GM18951 (cell line): ENCODE data around the gene EIPR1.

Experiments used
- POLR2A ChIP-seq: IDR thresholded peaks from 4 replicates; pipeline ENCODE4 v1.6.1; 2011; ENCODE audit warnings: mild to moderate bottlenecking; ENCODE audit not compliant: insufficient read length, insufficient read depth; ENCODE audit errors: extremely low read depth
- in situ Hi-C: fragments of 300-500 bp; cut with MboI; formaldehyde crosslinking; loops from one replicate; pipeline ENCODE4 v1.12.0; 2022; ENCODE audit warnings: low sequenced_read_pairs, mixed read lengths, inconsistent platforms; ENCODE audit not compliant: unreplicated experiment

EIPR1 gene

DNA sequence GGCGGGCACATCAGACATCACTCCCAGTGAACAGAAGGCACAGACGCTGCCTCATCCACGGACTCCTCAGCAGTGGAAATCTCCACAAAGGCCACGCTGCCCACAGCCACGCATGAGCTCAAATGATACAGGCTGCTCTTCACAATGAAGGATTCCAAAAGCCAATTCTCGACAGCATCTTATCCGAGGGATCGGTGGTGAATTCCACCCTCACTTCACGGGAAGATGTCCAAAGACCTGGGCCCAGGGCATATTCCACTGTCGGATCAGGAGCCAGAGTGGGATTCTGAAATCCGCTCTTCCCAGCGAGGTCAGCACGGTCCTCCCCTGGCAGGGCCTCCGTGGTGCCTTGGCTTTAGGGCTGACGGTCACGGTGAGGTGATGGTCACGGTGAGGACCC, 55.8 kb downstream of the EIPR1 start:
- in situ Hi-C loops = no loop called here
- TF ChIP-seq POLR2A = no peak

DNA sequence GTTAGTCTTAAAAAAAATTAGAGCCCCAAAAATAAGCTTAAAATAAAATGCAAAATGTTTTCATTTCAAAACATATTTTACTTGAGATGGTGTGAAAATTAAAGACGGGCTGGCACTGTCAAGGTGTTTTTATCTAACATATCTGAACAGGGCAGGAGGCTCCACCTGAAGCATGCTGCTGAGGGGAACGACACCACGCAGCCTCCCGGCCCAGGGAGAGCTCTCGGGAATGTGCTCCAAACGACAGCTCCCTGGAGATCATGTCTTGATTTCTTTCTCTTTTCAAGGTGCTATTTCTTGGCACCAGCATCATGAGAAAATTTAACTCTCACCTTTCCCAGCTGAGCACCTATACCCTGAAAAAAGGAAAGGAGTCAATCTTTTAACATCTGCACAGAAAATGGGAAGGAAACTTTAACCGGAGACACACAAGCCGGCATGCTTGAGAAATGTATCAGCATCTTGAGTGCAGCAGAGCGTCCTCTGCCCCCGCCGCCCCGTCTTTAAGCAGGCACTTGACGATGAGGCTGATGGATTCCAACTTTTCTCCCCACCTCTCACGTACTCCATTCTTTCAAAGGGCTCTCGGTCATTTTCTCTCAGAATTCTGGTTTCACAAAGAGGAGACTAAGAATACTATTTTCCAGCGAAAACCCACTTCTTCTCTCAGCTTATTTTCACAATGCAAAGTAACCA, 56.6 kb downstream of the EIPR1 start:
- in situ Hi-C loops = no loop called here
- TF ChIP-seq POLR2A = no peak

DNA sequence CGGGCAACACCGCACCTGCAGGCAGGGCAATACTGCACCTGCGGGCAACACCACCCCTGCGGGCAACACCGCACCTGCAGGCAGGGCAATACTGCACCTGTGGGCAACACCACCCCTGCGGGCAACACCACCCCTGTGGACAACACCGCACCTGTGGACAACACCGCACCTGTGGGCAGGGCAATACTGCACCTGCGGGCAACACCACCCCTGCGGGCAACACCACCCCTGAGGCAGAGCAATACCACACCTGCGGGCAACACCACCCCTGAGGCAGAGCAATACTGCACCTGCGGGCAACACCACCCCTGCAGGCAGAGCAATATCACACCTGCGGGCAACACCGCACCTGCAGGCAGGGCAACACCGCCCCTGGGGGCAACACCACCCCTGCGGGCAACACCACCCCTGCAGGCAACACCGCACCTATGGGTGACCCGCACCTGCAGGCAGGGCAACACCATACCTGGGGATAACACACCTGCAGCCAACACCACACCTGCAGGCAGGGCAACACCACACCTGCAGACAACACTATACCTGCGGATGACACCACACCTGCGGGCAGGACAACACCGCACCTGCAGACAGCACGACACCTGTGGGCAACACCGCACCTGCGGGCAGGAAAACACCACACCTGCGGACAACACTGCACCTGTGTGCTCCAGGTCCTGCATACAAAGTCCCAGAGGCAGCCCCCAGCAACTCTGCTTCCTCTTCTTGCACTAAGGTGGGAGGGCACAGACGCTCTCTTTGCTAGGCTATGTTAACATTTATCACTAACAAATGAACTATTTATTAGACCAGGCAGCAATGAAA, 57.7 kb downstream of the EIPR1 start:
- in situ Hi-C loops = no loop called here
- TF ChIP-seq POLR2A = no peak

DNA sequence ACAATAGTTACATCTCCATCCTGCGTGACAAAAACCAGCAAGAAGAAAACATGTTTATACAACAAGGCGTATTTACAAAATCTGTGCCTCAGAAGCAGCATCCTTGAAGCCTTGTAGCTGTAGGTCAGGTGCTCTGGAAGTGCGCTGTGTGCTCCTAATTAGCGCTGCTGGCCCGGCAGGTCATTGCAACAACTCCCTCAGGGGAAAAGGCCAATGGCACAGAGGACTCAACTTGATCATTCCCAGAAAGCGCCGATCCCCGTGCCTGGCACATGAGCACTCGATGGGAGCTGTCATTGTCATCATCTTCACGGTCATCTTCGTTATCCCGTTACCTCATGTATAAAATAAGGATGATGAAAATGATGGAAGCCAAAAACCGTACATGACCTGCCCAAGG, 58.5 kb downstream of the EIPR1 start:
- in situ Hi-C loops = no loop called here
- no peak for TF ChIP-seq POLR2A

DNA sequence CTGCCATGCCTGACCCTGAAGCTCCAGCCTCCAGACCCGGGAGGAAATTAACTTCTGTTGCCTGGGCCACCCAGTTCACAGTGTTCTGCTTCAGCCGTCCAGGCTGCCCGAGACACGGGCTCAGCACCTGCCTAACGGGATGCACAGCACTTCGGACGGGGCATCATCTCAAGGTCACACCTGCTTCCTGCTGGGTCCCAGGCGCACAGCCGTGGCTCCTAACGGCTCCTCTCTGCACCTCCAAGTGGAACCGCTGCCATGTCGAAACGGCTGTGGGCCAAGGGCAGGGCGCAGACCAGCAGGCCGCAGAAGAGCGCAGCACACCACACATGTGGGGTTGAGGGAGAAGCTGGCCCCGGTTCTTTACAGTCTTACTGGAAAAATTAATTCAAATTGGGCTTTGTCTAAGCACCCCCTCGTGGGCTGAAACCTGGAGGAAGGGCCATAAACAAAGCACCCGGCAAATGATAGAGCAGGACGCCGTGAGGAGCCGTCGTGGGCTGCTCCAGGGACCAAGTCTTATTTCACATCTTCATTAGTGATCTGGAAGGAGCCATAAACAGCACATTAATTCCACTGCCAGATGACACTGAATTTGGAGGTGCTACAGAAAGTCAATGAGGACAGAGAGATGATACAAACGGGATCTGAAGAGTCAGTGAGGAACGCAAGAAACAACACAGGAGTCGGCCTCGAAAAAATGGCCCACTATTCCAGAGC, 59.6 kb downstream of the EIPR1 start:
- in situ Hi-C loops = no loop called here
- no peak for TF ChIP-seq POLR2A

DNA sequence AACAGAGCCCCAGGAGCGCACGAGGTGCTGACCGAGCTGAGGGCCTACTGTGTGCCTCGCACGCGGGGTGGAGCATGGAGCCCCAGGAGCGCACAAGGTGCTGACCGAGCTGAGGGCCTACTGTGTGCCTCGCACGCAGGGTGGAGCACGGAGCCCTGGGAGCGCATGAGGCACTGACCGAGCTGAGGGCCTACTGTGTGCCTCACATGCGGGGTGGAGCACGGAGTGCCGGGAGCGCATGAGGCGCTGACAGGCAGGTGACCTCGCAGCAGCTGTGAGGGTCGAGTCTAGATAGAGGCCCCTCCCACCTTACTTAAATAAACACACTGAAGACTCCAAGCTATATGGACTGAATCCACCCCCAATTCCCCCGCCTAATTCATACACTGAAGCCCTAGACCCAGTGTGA, 60.3 kb downstream of the EIPR1 start:
- no peak for TF ChIP-seq POLR2A
- in situ Hi-C loops = no loop called here

DNA sequence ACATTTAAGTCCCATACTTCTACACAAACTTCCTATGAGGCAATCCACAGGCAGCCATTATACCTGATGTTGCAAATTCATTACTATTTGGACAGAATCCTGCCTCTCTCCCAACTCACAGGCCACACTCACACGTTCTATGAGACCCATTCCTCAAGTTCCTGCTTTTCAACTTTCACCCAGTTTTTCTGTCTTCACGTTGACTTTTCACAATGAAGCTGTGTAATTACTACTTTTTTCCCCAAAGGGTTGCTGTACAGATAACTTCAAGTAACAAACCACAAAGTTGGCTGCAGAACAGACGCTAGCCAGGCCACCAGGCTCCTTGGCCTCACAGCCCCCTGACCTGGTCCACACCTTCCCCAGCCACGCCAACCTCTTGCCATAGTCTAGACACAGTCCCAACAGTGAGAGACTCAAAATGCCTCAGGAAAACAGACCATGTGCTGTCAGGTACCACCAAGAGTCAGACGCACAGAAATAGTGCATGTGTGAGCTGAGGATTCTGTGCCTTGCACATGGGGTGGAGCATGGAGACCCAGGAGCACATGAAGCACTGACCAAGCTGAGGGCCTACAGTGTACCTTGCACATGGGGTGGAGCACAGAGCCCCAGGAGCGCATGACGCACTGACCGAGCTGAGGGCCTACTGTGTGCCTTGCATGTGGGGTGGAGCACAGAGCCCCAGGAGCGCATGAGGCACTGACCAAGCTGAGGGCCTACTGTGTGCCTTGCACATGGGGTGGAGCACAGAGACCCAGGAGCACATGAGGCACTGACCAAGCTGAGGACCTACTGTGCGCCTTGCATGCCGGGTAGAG, 61.0 kb downstream of the EIPR1 start:
- no peak for TF ChIP-seq POLR2A
- in situ Hi-C loops = no loop called here

DNA sequence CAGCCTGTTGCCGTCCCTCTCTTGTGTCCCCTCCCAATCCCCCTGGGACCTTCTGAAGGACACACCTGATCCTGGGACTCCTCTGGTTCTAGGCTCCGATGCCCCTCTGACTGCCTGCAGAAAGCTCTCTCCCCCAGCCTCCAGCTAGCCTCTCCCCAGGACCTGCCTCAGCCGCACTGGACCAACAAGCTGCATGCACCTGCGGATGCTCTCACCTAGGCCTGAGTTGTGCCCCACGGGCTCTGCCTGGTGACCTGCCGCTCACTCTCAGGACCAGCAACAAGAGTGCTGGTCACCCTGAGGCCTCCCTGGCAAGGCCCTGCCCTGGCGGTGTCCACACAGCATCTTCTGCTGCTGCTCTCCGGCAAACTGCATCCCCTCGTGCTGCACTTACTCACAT, 63.0 kb downstream of the EIPR1 start:
- in situ Hi-C loops = no loop called here
- no peak for TF ChIP-seq POLR2A

DNA sequence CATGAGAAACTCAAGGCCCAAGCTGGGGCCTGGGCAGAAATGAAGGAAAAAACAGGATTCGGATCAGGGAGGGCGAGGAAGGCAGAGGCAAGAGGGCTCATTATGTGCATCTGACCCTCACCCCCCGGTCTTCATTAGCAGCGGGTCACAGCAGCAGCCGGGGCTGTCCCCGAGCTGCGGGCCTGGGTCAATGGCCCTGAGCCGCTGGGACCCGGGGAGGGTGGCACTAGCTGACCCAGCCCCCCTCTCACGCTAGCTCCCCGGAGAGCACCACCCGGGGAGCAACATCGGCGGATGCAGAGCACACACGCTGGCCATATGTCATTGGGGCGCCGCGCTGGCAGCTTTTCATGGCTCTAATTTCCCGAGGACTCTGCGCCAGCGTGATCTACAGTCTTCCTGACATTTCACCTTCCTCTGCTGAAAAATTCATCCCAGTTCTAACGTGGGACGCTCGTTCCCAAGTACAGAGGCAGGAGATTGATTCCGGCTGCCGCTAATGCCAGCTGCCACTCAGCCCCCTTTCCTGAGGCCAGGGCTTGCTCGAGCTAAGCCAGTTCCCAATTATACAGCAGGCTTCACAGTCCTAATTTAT, 63.7 kb downstream of the EIPR1 start:
- in situ Hi-C loops = no loop called here
- no peak for TF ChIP-seq POLR2A

DNA sequence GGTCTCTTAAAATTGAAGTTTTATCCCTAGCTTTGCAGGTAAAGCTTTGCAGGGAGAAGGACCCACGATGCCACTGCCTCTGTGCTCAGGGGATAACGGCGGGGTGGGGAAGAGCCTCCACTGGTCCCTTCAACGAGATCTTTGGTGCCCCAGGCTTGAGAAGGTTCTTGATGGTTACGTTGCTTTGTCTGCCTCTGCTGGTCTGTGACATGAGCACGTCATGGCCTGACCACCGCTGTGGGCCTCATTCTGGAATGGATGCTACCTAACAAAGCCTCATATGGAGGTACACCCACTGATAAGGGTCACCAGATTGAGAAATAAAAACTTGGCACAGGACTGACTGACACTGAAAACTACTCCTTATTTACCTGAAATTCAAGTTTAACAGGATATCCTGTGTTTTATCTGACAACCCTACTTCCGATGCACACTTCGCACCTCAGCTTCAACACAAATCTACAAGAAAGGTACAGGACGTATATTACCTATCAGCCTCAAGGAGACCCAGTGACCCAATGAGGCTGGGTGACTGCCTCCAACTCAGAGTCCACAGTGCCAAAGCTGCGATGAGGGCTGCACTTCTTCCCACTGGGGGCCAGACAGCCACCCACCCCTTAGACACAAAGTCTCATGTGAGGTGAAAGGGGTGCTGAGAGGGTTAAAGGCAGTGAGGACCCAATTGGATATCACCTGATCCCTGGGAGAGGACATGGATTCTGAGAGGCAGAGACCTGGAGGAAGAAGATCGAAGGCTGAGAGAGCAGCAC, 64.9 kb downstream of the EIPR1 start:
- no peak for TF ChIP-seq POLR2A

DNA sequence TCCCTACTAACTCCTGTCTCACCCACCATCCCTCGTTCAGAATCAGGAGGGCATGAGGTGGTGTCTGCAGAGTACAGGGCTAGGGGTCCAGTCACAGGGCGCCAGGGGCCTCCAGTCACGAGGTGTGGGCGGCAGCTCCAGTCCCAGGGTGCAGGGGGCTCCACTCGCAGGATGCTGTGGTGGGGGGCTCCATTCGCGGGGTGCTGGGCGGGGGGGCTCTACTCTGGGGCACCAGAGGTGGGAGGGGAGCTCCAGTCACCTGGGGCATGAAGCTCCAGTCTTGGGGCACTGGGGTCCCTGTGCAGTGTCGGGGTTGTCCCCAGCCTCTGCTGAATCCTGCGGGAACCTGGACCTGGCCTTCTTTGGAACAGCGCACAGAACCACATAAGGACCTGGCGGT, 66.0 kb downstream of the EIPR1 start:
- in situ Hi-C loops = no loop called here
- TF ChIP-seq POLR2A = no peak

More for the DNA sequence above, 64.9 kb downstream of the EIPR1 start:
- in situ Hi-C loops = no loop called here
